DMS79 treated with DMSO at 0.1 percent for 48 hours (cell line): ENCODE data around the gene GSTT4.
"Not testable (repeated sequence)": the region's sequence is repeated elsewhere in the genome, so short reads cannot be mapped to it uniquely, and the experiment has no call there.

Experiments
- DNase-seq: peaks from one replicate; lab custom pipeline; 2025; lab: John Stamatoyannopoulos, UW

GSTT4 gene

DNA sequence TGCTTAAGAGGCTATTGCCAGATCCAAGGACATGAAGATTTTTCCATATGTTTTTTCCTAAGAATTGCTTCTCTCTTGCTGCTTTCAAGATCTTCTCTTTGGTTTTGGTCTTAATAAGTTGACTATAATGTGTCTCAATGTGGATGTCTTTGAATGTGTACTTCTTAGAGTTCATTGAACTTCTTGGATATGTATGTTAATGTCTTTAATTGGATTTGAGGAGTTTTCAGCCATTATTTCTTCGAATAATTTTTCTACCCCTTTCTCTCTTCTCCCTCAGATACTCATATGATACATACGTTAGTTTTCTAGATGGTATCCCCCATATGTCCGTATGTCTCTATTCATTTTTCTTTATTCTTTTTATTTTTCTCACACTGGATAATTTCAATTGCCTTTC lies 19.1 kb upstream of the GSTT4 start:
- DNase-seq, result no peak

DNA sequence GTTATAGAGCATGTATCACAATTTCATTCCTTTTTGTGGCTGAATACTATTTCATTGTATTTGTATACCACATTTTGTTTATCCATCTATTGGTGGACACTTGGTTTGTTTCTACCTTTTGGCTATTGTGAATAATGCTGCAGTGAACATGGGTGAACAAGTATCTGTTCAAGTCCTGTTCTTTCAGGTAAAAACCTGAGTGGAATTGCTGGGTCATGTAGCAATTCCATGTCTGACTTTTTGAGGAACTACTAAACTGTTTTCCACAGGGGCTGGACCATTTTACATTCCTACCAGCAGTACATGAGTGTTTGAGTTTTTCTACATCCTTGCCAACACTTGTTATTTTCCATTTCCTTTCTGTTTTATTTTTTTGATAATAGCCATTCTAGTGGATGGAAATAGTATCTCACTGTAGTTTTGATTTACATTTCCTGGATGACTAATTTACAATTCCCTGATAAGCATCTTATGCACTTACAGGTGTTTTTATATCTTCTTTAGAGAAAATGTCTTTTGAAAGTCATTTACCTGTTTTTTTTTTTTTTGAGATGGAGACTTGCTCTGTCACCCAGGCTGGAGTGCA lies 18.0 kb upstream of the GSTT4 start:
- no peak for DNase-seq

DNA sequence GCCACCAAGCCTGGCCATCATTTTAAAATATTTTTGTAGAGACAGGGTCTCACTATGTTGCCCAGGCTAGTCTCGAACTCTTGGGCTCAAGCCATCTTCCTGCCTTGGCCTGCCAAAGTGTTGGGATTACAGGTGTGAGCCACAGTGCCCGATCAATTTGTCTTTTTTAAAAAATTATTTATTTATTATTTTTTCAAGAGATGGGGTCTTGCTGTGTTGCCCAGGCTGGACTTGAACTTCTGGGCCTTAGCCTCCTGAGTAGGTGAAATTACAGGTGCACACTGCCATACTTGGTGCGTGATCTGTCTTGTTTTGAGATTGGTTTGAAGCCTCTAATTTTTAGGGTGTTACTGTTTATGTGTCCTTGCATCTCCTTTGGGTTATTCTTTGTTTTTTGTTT lies 16.1 kb upstream of the GSTT4 start:
- DNase-seq, result no peak

DNA sequence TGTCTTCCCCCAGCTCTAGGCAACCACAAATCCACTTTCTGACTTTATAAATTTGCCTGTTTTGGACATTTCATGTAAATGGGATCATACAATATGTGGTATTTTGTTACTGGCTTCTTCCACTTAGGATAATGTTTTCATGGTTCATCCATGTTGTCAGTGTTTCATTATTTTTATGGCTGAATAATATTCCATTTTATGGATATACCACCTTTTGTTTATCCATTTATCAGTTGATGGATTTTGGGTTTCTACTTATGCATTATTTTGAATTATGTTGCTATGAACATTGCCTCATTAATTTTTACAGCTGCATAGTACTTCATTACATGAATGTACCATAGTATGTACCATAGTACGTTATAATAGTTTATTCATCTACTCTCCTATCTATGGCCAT lies 10.9 kb upstream of the GSTT4 start:
- DNase-seq, result no peak

DNA sequence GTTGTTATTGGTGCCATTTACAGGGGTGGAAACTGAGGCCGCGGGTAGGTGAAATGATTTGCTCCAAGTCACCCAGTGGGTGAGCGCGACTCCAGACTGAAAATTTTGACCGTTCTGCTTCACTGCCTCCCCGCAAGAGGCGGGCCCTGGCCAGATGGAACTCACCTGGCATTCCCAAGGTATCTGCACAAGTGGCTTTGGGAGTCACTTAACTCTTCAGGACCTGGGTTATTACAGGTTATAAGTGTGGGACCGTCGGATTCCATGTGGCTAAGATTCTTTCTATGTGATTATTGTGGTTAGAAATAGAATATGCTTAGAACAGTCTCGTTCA lies 6.4 kb upstream of the GSTT4 start:
- no peak for DNase-seq

DNA sequence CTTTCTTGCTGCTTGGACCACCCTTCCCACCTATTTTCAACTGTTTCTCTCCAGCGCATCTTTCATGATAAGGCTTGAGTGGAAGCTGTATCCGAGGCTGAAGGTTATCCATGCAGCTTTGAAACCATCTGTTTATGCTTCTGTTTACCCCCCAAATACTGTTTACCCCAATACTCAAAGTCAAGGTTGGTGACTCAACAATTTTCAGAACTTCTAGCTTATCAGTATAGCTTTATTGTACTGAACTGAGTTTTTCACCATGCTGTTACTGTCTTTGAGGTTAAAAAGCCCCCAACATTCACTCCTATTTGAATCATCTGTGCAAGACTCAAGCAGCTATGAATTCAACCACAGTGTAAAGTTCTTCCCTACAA lies 4.8 kb upstream of the GSTT4 start:
- DNase-seq, result no peak

DNA sequence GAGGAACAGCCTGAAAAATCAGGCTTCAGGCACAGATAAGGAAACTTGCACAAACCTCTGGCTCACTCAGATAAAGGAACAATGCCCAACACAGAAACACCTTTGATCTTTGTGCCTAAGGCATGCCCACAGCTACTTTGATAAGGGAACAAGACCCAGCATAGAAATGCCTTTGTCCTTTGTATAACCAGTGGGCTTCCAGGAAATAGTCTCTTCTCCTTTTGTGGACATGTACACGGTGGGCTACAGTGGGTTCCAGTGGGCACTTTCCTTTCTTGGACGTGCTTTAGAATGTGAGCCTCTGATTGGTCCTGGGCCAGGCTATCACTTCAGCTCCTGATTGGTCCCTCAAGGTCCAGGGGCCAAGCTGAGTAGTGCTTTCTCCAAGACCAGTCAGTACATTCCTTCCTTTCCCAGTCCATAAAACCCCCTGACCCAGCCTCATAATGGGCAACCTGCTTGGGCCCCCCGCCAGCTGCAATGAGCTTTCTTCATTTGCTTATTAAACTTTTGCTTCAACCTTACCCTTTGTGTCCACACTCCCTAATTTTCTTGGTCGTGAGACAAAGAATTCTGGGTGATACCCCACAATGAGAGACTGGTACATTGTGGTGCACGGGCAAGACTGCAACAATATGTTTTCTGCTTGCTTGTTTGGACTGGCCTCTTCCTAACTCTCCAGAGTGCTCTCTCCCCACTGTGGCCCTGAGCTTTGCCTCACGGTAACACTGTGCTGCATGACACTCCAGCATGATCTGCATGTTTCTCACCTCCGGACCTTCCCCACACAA lies 4.2 kb upstream of the GSTT4 start:
- DNase-seq, result no peak

DNA sequence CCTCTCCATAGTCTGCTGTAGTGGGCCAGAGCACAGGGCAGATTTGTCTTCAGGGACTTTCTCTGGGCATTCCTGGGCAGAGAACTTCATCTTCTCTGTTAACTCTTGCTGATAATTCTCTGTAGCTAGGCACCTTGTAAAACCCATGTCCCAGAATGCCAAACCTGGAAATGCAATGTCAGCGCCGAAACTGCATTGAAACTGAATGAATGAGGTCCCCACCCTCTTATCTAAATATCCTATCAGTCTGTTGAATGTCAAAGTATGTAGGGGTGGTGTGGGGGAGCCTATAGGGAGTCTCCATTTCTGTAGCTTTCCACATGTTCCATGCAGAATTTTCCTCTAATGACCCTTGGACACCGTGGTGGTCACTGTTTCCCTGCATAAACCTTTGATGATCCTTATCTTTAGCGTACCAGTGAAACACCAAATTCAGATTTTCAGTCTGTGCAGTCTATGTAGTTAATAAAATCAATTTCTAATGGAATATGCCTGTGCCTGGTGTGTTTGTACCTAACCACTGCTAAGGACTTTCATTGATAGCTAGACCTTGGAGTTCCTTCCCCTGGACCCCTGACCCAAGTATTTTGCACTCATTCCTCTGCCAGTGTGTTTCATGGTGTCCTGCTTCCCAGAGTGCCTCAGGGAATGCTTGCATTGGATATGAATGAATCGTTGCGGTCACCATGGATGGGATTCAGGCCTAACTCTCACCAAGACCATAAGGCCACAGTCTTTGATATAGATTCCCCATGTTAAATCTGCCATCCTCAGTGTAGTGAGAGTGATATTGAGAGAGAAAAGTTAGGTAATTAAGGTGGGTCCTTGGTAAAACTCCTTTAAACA lies 3.4 kb upstream of the GSTT4 start:
- no peak for DNase-seq

DNA sequence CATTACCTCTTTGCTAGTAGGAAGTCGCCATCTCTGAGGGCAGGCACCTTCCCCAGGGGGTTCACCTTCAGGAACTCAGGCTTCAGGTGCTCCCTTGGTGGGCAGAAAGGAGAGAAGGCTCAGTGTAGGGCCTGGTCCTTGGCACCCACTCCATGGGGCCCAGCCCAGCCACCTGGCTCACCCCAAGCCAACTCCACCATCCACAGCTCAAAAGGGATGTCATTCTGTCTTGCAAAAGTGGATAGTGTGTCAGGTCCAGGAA lies 2.7 kb upstream of the GSTT4 start:
- no peak for DNase-seq

DNA sequence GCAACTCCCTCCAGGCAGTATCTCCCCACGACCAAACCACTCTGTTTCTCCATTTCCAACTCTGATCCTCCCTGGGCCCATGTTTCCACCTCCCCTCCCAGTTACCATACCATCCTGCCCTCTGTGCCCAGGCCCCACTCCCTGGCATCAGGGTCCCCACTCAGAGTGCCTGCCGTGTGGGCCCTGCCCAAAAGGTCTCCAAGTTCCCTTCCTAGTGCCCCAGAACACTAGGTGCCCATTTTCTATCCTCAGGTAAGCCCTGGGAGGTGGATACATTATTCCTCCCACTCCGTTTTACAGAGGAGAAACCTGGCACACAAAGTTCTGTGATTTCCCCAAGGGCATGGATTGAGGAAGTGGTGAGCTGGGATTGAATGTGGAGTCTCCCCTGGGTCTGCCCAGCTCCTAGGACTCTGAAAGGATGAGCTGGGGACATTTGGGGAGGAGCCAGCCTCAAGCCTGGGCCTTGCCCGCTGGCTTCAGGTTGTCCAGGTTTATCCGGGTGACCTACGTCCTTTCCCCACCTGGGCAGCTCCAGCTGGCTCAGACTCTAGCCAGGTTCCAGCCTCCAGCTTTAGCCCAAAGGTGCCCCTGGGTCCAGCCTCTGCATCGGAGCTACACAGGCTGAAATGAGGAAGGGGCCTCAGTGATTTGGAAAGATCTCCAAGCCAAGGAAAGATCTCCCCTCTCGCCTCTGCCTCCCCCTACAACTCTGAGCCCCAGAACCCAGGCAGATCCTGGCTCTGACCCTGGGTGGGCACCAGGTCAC lies 2.2 kb upstream of the GSTT4 start:
- DNase-seq, result no peak

DNA sequence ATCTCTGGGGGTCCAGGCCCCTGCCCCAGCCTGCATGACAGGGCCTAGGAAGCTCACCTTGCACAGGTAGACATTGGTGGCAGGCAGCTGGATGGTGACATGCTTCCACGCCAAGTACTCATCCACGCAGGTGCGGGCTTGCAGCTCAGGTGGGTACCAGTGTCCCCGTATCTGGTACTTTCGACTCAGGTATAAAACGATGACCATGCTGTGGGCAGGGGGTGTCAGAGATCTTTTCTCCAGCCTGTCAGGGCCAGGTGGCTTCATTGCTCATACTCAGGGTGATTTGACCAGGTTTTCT lies 1.6 kb upstream of the GSTT4 start:
- DNase-seq, result no peak

DNA sequence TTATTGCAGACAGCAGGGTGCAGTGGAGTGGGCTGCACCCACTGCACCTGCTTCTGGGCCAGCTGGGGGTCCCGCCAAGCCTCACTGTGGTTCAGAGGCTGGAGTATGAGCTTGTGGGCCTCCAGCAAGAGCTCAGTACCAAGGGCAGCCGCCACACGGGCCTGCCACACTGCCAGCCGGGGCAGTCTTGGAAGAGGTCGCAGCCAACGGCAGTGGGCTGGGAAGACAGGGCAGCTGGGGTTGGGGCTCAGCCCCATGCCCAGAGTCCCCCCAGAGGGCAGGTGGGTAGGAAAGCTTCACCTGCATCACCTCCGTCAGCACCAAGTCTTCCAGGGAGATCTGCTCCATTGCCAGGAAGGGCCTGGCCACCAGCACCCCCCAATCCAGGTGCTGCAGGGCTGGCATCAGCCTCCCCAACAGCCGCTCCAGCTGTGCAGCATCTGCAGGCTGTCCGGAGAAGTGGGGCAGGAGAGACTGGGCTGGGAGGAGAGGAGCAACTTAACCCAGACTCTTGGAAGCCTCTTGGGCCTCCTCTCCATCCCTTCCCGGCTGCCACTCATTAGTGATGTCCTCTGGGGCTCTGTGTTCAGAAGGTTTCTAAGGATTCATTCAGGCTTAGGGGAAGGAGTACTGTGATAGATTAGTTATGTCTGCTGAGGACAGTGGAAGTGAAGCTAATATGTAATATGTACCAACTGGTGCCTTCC lies 1.1 kb upstream of the GSTT4 start:
- no peak for DNase-seq

DNA sequence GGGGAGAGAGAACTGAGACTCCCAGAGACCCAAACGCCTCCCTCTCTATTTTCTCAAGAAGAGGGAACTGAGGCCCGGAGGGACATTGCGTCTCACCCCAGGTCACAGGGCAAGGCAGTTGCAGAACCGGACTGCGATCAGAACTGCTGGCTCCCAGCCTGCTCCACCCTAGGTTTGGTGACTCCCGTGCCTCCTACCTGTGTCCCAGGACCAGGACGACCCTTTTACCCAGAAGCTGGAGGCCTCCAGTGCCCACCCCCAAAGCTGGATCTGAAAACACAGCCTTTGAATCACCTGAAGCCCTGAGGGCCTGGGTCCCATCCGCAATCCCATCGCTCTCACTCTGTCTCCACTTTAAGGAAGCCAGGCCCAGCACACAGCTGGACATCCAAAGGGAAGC lies 1.4 kb downstream of the GSTT4 start:
- DNase-seq, result no peak

DNA sequence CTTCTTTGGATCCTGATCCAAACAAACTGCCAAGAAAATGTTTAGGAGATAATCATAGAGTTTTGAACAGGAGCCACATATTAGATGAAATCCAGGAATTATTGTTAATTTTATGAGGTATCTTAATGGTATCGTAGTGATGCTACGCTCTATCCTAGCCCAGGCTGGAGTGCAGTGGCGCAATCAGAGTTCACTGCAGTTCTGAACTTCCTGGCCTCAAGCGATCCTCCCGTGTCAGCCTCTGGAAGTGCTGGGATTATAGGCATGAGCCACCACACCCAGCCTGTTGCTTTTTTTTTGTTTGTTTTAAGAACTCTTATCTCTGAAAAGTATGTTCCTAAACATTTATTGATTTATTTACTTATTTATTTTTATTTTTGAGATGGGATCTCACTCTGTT lies 2.4 kb downstream of the GSTT4 start:
- DNase-seq, result no peak

DNA sequence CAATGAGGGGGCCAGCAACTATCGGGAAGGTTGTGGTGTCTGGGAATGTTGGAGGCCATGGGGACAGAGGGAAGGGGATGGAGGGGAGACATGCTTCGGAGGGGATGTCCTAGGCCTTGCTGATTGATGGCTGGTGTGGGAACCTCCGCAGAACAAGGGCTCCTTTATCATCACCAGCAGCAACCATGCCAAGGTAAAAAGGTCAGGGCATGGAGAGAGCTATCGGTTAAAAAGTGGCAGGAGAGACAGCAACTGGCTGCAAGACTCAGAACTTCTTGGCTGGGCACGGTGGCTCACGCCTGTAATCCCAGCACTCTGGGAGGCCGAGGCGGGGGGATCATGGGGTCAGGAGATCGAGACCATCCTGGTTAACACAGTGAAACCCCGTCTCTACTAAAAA lies 3.0 kb downstream of the GSTT4 start:
- DNase-seq, result no peak

DNA sequence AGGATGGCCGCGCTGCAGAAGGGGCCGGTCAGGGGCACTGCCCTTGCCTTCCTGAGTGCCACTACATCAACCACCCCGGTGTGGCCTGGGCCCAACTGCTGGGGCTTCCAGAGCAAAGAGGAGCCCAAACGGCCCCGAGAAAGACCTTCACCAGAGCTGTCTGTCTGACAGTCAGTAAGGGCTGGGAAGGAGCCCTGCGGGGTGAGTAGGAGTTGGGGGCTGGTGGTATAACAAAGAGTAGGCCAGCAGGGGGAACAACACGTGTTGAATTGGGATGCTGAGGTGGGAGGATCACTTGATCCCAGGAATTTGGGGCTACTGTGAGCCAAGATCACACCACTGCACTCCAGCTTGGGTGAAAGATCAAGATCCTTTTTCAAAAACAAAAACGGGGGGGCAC lies 3.9 kb downstream of the GSTT4 start:
- DNase-seq, result no peak

DNA sequence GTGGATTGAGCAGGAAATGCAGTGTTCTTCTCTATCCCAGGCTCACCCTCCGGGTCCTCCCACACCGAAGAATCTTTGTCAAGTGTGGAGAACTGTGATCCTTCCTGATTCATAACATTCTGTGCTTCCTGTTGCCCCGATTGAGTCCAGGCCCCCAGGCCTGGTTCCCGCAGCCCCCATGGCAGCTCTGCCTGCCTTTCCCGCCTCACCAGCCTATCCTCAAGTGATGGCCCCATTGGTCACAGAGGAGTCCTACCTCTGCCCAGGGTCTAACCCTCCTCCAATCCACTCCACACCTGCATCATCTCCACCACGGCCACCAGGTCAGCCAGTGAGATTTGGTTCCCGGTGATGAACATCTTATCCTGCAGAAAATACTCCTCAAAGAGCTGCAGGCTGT lies 5.5 kb downstream of the GSTT4 start:
- not testable (repeated sequence) for DNase-seq

DNA sequence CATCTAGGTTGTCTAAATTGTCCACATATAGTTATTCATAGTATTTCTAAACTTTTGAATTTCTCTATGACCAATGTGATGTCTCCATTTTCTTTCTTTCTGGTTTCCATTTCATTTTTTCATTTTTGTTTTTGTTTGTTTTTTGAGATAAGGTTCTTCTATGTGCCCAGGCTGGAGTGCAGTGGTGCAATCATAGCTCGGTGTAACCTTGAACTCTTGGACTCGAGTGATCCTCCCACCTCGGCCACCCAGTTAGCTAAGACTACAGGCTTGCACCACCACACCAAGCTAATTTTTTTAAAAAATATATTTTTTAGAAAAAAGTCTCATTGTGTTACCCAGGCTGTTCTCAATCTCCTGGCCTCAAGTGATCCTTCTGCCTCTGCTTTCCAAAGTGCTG lies 8.2 kb downstream of the GSTT4 start:
- DNase-seq, result no peak

DNA sequence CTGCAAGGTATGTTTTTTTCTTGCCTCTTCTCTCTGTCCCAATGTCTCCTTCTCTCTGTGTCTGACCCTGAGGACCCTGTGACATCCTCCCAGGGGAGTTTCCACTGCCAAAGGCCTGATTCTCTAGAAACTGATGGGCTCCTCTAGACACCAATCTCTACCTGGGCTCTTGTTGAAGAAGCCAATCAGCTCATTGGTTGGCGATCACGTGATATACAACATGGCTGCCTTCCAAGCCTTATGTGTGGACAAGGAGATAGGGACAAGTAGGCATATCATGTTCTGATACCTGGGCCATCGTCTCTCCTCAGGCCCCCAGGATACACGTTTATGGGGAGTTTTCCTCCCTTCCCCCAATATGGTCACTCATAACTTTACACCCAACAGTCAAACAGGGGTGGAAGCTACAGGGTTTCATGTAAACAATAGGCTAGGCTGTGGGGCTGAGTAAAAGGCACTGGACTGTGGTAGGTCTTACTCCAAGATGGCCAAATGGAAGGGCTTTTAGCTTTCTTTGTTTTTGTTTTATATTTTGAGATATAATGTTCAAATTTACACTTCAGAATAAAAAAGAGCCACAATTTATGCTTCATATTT lies 11.6 kb downstream of the GSTT4 start:
- not testable (repeated sequence) for DNase-seq

DNA sequence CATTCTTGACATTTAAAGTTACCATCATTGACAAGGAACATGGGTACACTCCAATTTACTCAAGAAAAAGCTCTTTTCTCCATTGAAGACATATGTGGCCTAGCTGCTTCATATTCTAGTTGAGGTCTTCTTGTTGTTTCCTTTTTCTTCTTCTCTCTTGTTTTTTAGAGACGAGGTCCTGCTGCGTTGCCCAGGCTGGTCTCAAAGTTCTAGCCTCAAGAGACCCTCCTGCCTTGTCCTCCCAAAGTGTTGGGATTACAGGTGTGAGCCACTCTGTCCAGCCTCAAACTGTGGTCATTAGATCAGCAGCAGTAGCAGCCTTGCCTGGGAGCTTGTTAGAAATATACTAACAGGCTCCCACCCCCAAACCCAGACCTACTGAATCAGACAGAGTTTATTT lies 12.2 kb downstream of the GSTT4 start:
- not testable (repeated sequence) for DNase-seq

DNA sequence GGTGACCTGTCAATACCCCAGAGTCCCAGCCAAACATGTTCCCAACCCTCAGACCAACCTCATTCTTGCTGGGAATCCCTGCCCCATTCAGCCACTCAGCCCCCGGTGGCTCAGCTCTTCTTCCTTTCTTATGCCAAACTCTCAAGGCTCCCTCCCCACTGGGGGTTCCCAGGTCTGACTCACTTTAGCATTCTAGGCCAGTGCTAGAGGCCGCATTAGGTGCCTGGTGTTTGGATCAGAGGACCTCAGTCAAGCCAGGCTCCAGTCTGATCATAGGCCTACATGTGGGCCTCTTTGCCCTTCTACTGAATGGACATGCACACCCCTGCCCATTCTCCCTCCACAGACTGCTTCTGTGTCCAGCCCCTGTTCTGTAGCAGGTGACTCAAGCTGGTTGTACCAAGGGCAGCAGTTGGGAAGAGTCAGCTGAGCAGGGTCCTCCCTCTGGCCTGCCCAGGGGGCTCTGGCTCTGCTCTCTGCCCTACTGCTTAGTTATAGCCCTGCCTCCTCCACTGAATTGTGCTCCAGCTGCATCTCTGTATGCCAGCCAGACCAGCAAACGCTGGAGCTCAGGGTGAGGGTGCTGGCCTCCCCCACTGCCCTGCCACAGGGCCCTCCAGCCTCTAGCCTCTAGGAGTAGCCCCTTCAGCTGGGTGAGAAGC lies 15.5 kb downstream of the GSTT4 start:
- DNase-seq, result not testable (repeated sequence)
